Measurements from ENCODE around the gene TRIM52.
"Not testable (repeated sequence)": the region's sequence is repeated elsewhere in the genome, so short reads cannot be mapped to it uniquely, and the experiment has no call there.

Gene TRIM52

DNA sequence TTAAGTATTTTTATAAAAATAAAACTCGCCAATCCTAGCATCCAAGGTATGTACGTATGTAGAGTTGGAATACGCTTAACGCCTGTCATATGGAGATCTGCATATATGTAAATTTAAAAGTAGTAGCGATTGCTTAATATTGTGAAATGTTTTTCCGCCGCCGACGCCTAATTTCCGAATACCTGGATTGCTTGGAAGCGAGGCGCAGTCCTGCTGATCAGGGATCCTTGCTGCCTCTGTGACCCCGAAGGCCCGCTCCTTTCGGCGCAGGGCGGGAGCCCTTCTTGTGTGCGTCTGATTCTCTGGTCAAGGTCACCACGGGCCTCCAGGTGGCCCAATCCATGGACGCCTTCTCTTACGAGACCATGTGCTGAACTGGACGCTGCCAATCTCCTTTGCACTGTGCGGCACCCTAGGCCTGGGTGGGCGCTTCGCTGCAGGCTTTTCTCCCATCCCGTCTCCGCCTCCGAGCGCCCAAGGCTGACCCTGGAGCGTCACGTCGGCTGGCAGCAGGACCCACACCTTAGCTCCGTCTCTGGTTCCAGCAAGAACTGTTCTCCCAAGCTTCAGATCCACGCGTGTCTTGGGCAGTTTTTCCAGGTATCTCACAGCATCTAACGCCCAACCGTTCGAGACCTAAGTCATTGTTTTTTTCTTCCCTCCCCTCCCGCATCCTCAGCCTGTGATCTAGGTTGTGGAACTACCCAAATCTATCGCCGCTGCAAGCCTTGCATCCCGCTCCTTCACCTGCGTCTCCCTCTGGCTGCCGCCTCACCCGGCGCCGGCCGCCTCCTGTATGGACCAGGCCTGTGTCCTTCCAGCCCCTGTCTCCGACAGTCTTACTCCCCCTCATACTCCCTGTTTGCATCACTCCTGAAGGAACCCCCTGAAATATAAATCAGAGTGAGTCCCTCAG, 41.4 kb downstream of the TRIM52 start:
- Histone ChIP-seq H3K4me3 (ENCODE audit: low read length) (no peak overlapping the region), H3K9ac (ENCODE audit: low read length) (no peak overlapping the region), H3K4me1 (ENCODE audit: control insufficient read depth, insufficient read depth, low read length) (peaks cover 13% of the 10 kb centered on the region), H3K36me3 (ENCODE audit: control insufficient read depth, insufficient read depth, low read length, severe bottlenecking) (no peaks in the 10 kb centered on the region), H3K9me3 (ENCODE audit: control insufficient read depth, low read length) (no peaks in the 10 kb centered on the region), H3K27me3 (replicated peaks; ENCODE audit: control insufficient read depth, insufficient read depth, low read length) (no peaks in the 10 kb centered on the region)
- DNase-seq (ENCODE audit: low read depth) = no peak

DNA sequence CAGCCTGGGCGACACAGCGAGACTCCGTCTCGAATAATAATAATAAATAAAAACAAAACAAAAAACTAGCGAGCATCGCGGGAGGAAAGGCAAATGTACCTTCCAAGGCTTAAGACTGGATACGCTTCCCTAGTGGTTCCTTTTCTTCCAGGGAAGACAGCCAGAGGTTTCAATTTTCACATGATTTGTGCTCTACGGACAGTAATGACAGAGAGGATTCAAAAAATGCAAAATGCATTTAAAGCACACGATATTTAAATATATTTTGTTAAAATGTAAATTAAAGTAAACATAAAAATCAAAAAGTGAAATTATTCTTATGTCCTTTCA, 42.2 kb downstream of the TRIM52 start:
- H3K4me1 ChIP-seq (ENCODE audit: control insufficient read depth, insufficient read depth, low read length) = peaks cover 6% of the 10 kb centered on the region
- peak overlapping the region; percentile 79 for H3K4me3 ChIP-seq (ENCODE audit: low read length)

DNA sequence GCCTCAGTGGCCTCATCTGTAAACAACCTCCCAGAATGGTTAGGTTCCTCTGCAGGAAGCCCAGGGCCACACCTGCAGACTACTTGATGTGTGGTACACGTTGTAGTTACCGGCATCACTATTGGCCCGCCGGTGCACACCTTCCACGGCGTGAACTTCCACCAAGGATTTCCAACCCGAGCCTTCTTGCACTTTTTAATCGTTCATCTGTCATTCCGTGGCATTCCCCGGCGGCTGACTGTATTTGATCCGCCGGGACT, 43.2 kb downstream of the TRIM52 start:
- no peaks in the 10 kb centered on the region for H3K36me3 ChIP-seq (ENCODE audit: control insufficient read depth, insufficient read depth, low read length, severe bottlenecking)
- H3K4me1 ChIP-seq (ENCODE audit: control insufficient read depth, insufficient read depth, low read length) = peaks cover 6% of the 10 kb centered on the region
- no peak overlapping the region for H3K9ac ChIP-seq (ENCODE audit: low read length)
- no peaks in the 10 kb centered on the region for H3K9me3 ChIP-seq (ENCODE audit: control insufficient read depth, low read length)
- peak overlapping the region; percentile 66 for H3K4me3 ChIP-seq (ENCODE audit: low read length)
- H3K27me3 ChIP-seq (replicated peaks; ENCODE audit: control insufficient read depth, insufficient read depth, low read length) = no peaks in the 10 kb centered on the region
- no peak for DNase-seq (ENCODE audit: low read depth)

More for the DNA sequence above, 42.2 kb downstream of the TRIM52 start:
- no peak for DNase-seq (ENCODE audit: low read depth)
- Histone ChIP-seq H3K9me3 (ENCODE audit: control insufficient read depth, low read length) (no peaks in the 10 kb centered on the region), H3K27me3 (replicated peaks; ENCODE audit: control insufficient read depth, insufficient read depth, low read length) (no peaks in the 10 kb centered on the region), H3K9ac (ENCODE audit: low read length) (no peak overlapping the region), H3K36me3 (ENCODE audit: control insufficient read depth, insufficient read depth, low read length, severe bottlenecking) (no peaks in the 10 kb centered on the region)

DNA sequence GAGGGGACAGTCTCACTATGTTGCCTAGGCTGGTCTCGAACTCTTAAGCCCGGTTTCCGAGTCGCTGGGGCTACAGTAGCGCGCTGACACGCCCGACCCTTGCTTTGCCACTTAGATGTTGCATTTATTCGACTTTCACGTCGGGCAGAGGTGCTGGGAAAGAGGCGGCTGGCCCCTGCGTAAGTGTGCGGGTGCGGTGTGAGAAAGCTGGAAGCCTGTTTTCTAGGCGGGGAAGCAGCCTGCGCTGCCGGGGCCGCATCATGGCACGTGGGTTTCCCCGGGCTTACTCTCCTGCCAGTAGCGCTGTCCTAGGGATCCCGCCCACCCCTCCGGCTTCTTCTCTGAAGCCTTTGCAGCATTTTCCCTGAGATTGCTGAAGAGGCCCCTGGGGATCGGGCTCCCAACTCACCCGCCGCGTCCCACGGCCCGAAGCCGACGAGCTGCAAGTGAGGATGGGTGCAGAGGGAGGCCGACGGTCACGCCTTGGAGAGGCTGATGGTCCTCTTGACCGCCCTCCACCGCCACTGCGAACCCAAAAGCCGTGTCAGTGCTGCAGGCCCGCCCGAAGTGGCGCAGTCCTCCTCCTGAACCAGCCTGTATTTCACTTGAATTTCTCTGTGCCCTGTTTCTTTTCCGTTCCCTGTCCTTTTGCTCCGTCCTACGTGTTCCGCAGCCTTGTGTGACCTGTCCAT, 43.7 kb downstream of the TRIM52 start:
- H3K27me3 ChIP-seq (replicated peaks; ENCODE audit: control insufficient read depth, insufficient read depth, low read length) = no peaks in the 10 kb centered on the region
- no peaks in the 10 kb centered on the region for H3K36me3 ChIP-seq (ENCODE audit: control insufficient read depth, insufficient read depth, low read length, severe bottlenecking)
- DNase-seq (ENCODE audit: low read depth) = peak; percentile 70
- H3K4me3 ChIP-seq (ENCODE audit: low read length) = peak overlapping the region; percentile 66
- H3K9ac ChIP-seq (ENCODE audit: low read length) = no peak overlapping the region
- H3K9me3 ChIP-seq (ENCODE audit: control insufficient read depth, low read length) = no peaks in the 10 kb centered on the region
- H3K4me1 ChIP-seq (ENCODE audit: control insufficient read depth, insufficient read depth, low read length) = peaks cover 6% of the 10 kb centered on the region

DNA sequence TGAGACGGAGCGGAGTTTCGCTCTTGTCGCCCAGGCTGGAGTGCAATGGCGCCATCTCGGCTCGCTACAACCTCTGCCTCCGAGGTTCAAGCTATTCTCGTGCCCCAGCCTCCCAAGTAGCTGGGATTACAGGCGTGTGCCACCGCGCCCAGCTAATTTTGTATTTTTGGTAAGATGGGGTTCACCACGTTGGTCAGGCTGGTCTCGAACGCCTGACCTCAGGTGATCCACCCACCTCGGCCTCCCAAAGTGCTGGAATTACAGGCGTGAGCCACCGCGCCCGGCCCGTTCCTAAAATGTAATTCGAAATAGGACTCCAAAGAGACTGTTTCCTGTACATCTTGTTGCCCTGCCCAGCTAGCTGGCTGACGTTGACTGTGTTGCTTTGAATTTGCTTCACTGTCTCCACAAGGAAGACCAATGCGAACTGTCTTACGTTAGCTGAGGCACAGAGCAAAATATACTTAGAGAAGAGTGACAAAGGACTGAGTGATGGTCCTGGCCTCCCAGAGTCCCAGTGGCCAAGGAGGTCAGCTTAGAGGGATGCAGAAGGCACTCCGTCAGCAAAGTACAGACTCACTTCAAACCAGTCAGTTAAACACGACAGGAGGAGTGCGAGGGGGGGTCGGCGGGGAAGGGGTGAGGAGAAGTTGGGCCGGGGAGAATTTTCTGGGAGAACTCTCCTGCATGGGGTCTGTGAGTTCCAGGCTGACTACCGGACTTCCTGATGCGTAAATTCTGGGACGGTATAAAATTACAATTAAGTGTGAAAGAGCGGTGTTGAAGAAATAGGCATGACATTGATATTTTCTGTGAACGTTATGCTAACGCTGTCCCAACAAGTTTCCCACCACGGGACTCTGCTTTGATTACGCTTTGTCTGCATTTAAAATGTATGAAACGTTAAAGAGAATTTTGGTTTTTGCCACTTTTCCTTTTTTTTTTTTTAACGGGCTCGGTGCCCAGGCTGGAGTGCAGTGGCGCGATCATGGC, 44.6 kb downstream of the TRIM52 start:
- H3K9me3 ChIP-seq (ENCODE audit: control insufficient read depth, low read length) = no peaks in the 10 kb centered on the region

DNA sequence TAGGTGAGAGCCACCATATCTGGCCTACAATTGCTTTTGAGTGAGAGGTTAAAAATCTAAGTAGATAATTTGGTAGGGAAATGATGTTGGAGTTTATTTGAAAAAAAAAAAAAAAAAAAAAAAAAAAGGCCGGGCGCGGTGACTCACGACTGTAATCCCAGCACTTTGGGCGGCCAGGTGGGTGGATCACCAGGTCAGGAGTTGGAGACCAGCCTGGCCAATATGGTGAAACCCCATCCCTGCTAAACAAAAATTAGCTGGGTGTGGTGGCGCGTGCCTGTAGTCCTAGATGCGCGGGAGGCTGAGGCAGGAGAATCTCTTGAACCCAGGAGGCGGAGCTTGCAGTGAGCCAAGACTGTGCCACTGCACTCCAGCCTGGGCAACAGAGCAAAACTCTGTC, 46.7 kb downstream of the TRIM52 start:
- not testable (repeated sequence) for H3K36me3 ChIP-seq (ENCODE audit: control insufficient read depth, insufficient read depth, low read length, severe bottlenecking); H3K4me1 ChIP-seq (ENCODE audit: control insufficient read depth, insufficient read depth, low read length); H3K9me3 ChIP-seq (ENCODE audit: control insufficient read depth, low read length); H3K27me3 ChIP-seq (replicated peaks; ENCODE audit: control insufficient read depth, insufficient read depth, low read length); H3K4me3 ChIP-seq (ENCODE audit: low read length); DNase-seq (ENCODE audit: low read depth); H3K9ac ChIP-seq (ENCODE audit: low read length)

More for the DNA sequence above, 44.6 kb downstream of the TRIM52 start:
- Histone ChIP-seq H3K27me3 (replicated peaks; ENCODE audit: control insufficient read depth, insufficient read depth, low read length) (no peaks in the 10 kb centered on the region), H3K4me3 (ENCODE audit: low read length) (peak overlapping the region; percentile 64), H3K4me1 (ENCODE audit: control insufficient read depth, insufficient read depth, low read length) (peaks cover 6% of the 10 kb centered on the region), H3K9ac (ENCODE audit: low read length) (peak overlapping the region; percentile 34), H3K36me3 (ENCODE audit: control insufficient read depth, insufficient read depth, low read length, severe bottlenecking) (no peaks in the 10 kb centered on the region)
- no peak for DNase-seq (ENCODE audit: low read depth)

DNA sequence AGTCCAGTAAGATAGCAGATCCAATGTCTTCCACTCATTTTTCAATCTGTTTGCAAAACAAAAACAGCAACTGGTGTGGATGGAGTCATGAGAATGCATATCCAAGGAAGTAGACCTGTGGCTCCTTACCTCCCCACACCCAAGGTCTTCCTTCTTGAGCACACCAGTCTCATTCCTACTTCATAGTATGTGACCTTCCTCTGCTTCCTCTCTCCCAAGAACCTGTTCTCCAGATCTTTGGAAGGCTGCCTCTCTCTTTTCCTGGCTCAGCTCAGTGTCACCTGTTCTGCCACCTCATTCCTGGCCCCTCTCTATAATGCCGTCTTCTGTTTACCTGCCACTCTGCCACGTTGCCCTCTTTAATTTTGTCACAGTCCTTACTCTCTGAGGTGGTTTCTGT, 48.0 kb downstream of the TRIM52 start:
- no peak for DNase-seq (ENCODE audit: low read depth)

DNA sequence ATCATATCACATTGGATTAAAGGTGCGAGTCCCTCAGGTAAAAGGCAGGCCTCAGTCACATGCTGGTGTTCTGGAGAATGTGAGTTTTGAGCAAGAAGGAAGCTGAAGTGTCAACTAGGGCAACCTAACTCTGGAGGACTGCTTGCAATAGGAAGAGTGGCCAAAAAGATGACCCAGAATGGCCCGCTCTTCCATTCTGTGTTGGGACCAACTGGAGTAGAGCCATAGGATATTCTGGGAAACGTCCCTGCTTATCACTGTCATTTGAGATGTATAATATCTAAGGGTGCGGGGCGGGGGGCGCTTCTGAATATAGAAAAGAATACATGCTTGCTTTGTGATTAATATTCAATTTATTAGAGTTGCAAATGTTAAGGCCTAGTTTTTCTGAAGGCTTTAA, 48.9 kb downstream of the TRIM52 start:
- Histone ChIP-seq H3K27me3 (replicated peaks; ENCODE audit: control insufficient read depth, insufficient read depth, low read length) (no peaks in the 10 kb centered on the region), H3K36me3 (ENCODE audit: control insufficient read depth, insufficient read depth, low read length, severe bottlenecking) (no peaks in the 10 kb centered on the region), H3K9ac (ENCODE audit: low read length) (no peak overlapping the region), H3K9me3 (ENCODE audit: control insufficient read depth, low read length) (no peaks in the 10 kb centered on the region), H3K4me1 (ENCODE audit: control insufficient read depth, insufficient read depth, low read length) (peaks cover 3% of the 10 kb centered on the region), H3K4me3 (ENCODE audit: low read length) (no peak overlapping the region)
- DNase-seq (ENCODE audit: low read depth) = no peak

More for the DNA sequence above, 48.0 kb downstream of the TRIM52 start:
- Histone ChIP-seq H3K36me3 (ENCODE audit: control insufficient read depth, insufficient read depth, low read length, severe bottlenecking) (no peaks in the 10 kb centered on the region), H3K4me1 (ENCODE audit: control insufficient read depth, insufficient read depth, low read length) (peaks cover 6% of the 10 kb centered on the region), H3K4me3 (ENCODE audit: low read length) (no peak overlapping the region), H3K27me3 (replicated peaks; ENCODE audit: control insufficient read depth, insufficient read depth, low read length) (no peaks in the 10 kb centered on the region), H3K9me3 (ENCODE audit: control insufficient read depth, low read length) (no peaks in the 10 kb centered on the region), H3K9ac (ENCODE audit: low read length) (no peak overlapping the region)

DNA sequence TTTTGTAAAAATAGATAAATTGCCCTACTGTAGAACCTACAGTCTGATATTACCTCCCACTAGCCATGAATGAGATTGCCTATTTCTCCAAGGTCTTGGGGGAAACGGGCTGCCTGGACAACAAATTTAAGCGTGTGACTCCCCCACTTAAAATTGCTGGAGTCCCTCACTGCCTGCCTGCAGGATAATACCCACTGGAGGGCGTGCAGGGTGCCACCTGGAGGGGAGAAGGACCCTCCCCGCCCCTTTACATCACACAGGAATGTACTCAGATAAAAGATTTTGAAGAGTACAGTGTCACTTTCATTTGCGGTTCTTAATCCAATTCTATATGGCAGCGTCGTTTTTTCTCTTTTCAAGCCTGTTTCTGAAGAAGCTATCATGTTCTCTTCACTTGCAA, 49.7 kb downstream of the TRIM52 start:
- Histone ChIP-seq H3K4me3 (ENCODE audit: low read length) (no peak overlapping the region), H3K4me1 (ENCODE audit: control insufficient read depth, insufficient read depth, low read length) (peaks cover 3% of the 10 kb centered on the region), H3K9ac (ENCODE audit: low read length) (no peak overlapping the region), H3K27me3 (replicated peaks; ENCODE audit: control insufficient read depth, insufficient read depth, low read length) (no peaks in the 10 kb centered on the region), H3K9me3 (ENCODE audit: control insufficient read depth, low read length) (no peaks in the 10 kb centered on the region), H3K36me3 (ENCODE audit: control insufficient read depth, insufficient read depth, low read length, severe bottlenecking) (no peaks in the 10 kb centered on the region)
- no peak for DNase-seq (ENCODE audit: low read depth)

DNA sequence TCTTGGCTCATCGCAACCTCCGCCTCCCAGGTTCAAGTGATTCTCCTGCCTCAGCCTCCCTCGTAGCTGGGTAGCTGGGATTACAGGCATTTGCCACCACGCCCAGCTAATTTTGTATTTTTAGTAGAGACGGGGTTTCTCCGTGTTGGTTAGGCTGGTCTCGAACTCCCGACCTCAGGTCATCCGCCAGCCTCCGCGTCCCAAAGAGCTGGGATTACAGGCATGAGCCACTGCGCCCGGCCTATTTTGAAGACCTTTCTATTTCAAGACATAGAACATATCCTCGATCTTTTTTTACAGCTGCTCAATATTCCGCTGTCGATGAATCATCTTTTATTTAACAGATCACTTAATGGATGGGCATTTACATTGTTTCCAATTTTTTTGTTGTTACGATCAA, 50.2 kb downstream of the TRIM52 start:
- DNase-seq (ENCODE audit: low read depth); H3K9me3 ChIP-seq (ENCODE audit: control insufficient read depth, low read length); H3K36me3 ChIP-seq (ENCODE audit: control insufficient read depth, insufficient read depth, low read length, severe bottlenecking); H3K27me3 ChIP-seq (replicated peaks; ENCODE audit: control insufficient read depth, insufficient read depth, low read length); H3K4me3 ChIP-seq (ENCODE audit: low read length); H3K4me1 ChIP-seq (ENCODE audit: control insufficient read depth, insufficient read depth, low read length); H3K9ac ChIP-seq (ENCODE audit: low read length): not testable (repeated sequence)

DNA sequence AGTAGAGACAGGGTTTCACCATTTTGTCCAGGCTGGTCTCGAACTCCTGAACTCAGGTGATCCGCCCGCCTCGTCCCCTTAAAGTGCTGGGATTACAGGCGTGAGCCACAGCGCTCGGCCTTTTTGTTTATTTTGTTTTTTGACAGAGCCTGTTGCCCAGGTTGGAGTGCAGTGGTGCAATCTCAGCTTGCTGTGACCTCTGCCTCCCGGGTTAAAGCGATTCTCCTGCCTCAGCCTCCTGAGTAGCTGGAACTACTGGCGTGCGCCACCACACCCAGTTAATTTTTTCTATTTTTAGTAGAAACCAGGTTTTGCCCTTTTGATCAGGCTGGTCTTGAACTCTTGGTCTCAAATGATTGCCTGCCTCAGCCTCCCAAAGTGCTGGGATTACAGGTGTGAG, 50.8 kb downstream of the TRIM52 start:
- peaks cover 10% of the 10 kb centered on the region for H3K4me1 ChIP-seq (ENCODE audit: control insufficient read depth, insufficient read depth, low read length)
- not testable (repeated sequence) for H3K4me3 ChIP-seq (ENCODE audit: low read length); H3K9ac ChIP-seq (ENCODE audit: low read length); H3K9me3 ChIP-seq (ENCODE audit: control insufficient read depth, low read length); H3K27me3 ChIP-seq (replicated peaks; ENCODE audit: control insufficient read depth, insufficient read depth, low read length); DNase-seq (ENCODE audit: low read depth); H3K36me3 ChIP-seq (ENCODE audit: control insufficient read depth, insufficient read depth, low read length, severe bottlenecking)
